GM12875 (cell line): ENCODE results near the gene PAX5.

Source experiments
- H3K4me3 ChIP-seq: one replicate; pipeline ENCODE4 v1.5.1; 2011; ENCODE audit warnings: low read depth, low read length, control low read depth
- CTCF ChIP-seq: IDR thresholded peaks from 2 replicates; pipeline ENCODE4 v1.5.1; 2011; ENCODE audit warnings: low read depth, mild to moderate bottlenecking, control low read depth, inconsistent platforms, low read length, moderate library complexity, borderline replicate concordance; ENCODE audit not compliant: insufficient read depth

Gene PAX5

GRCh38 chr9:36932198-36932597 lies 101.9 kb downstream of the PAX5 start:
- TF ChIP-seq CTCF, result no peak
- no peak overlapping the region for H3K4me3 ChIP-seq

DNA sequence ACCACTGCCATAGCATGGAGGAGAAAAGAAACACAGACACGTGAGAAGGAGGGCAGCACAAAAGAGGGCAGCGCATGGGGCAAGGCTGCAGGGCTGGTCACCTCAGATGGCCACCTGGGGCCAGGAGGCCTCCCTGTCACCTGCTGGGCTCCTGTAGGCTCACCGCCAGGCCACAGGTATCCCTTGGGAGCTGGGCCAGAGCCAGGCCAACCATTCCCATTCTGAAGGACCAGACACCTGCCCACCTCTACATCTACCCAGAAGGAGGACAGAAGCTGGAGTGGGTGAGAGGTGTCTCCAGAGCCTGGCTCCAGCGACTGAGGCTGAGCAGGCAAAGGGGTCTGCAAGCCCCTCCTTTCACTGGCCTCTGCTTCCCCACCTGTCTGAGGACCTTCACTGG lies 103.1 kb downstream of the PAX5 start:
- H3K4me3 ChIP-seq, result no peak overlapping the region
- no peak for TF ChIP-seq CTCF

- no peak overlapping the region for H3K4me3 ChIP-seq
- no peak for TF ChIP-seq CTCF
Observed at GRCh38 chr9:36929350-36929675, 104.8 kb downstream of the PAX5 start.

- H3K4me3 ChIP-seq, result no peak overlapping the region
- no peak for TF ChIP-seq CTCF
Observed at GRCh38 chr9:36928670-36929349, 105.3 kb downstream of the PAX5 start.

GRCh38 chr9:36928210-36928609 lies 105.9 kb downstream of the PAX5 start:
- no peak for TF ChIP-seq CTCF
- no peak overlapping the region for H3K4me3 ChIP-seq

DNA sequence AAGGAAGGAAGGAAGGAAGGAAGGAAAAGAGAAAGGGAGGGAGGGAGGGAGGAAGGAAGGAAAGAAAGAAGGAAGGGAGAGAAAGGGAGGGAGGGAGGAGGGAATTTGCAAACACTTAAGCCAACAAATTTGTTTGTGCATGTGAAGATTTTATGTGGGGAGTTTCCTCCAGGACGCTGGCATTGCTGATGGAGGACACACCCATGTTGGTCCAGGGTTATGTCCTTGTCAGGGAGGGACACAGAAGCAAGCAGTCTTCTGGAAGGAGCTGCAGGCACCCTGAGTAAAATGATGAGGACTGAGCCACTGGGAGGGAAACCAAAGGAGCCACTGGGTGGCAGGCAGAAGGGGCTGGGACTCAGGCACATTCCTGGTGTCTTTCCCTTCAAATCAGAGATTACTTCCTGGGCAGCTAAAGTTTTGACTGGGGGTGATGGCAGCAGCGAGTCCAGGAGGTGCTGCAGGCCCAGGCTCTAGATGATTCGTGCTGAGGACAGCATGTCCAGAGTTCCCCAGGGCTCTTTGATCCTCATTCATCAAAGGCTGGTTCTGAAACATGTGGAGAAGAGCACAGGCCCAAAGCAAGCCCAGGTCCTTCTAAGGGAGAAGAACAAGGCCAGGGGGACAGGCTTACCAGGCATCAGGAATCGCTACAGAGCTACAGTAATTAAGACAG lies 109.2 kb downstream of the PAX5 start:
- TF ChIP-seq CTCF, result no peak
- no peak overlapping the region for H3K4me3 ChIP-seq

GRCh38 chr9:36924071-36924470 lies 110.0 kb downstream of the PAX5 start:
- no peak overlapping the region for H3K4me3 ChIP-seq
- TF ChIP-seq CTCF, result no peak
